GM18499 (cell line): Measurements from ENCODE around the gene EXOC1.
A peak's percentile ranks its signal among the peaks of the same experiment; 100 is the strongest.
"Not testable (repeated sequence)": the region's sequence is repeated elsewhere in the genome, so short reads cannot be mapped to it uniquely, and the experiment has no call there.

ENCODE experiments used
- ATAC-seq: cut with Tn5 transposase; IDR thresholded peaks from one replicate; pipeline ENCODE4 v1.9.1; 2021; ENCODE audit warnings: moderate number of reproducible peaks; ENCODE audit not compliant: insufficient read depth, unreplicated experiment

EXOC1 gene

GRCh38 chr4:55903577-55903976, 50.1 kb downstream of the EXOC1 start:
- ATAC-seq = no peak

DNA sequence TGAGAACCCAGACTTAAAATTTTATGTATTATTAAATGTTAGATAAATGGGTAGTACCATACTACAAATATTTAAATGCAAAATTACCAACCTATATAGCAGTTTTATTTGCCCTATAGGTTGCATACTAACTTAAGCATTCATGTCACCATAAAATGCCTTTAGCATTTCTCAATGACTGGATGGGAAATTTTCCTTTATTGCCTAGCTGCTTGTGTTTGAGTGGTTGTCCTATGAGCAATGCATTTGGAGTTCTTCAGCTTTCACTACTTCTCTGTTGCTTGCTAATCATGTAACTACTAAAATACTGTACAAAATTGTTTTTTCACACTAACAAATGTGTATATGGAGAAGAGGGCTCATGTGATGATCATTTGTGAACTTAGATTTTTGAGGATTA, 51.1 kb downstream of the EXOC1 start:
- no peak for ATAC-seq

DNA sequence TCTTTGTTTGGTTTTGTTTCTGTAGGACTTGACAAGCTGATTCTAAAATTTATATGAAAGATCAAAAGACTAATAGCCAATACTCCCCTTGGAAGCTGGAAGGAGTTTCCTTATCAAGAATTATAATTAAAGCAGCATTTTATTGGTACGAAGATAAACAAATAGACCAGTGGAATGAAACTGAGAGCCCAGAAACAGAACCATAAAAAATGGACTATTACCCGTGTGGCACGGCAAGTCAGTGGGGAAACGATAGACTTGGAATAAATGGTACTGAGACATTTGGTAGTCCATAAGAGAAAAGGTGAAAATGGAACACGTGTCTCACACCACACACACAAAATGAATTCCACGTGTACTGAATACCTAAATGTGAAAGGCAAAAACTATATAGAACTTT, 52.9 kb downstream of the EXOC1 start:
- ATAC-seq = no peak

DNA sequence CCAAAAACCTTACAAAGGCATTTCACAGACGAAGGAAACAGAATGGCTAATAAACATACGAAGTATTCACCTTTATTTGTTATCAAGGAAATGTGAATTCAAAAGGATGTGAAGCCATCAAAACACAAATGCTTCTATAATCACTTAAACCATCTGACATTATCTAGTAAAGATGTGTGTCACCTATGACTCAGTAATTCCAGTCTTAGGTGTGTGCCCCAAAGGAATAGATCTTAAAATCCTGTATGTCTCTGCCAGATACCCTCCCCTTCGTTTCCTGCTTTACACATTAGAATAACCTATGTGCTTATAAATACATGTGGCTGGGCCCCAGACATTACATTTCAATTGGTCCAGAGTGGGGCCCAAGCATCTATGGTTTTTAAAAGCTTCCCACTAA, 53.5 kb downstream of the EXOC1 start:
- no peak for ATAC-seq

DNA sequence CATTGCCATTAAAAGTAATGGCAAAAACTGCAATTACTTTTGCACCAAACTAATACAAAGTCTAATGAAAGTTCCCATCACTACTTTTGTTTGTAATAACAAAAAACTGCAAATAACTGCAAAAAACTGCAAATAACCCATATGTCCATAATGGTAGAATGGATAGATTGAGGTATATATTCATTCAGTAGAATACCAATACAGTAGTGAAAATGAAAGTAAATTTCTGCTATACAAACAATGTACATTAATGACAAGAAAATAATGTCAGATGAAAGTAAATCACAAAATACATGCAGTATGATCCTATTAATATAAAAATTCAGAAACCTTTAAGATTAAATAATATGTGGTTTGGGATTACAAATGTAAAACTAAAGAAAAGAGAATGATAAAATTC, 54.0 kb downstream of the EXOC1 start:
- no peak for ATAC-seq

- ATAC-seq = no peak
These were observed 56.7 kb downstream of the EXOC1 start for GRCh38 chr4:55910140-55910539.

GRCh38 chr4:55912249-55912648, 58.8 kb downstream of the EXOC1 start:
- ATAC-seq = no peak

DNA sequence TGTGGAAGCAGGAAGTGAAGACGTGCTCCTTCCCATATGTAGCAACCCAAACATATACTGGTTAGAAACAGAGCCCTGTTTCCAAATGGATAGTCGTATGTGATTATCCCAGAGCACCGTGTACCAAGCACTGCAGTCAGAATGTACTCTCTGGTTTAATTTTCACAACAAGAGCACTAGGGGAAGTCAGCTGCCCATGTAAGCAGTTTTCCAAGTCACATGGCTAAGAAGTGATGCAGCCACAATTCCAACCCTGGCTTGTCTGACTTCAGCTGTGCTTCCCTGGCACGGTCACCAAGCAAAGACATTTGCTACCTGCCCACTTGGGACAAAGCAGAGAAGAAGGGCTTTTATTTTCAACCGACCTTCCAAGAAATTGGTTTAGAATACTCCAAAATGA, 67.1 kb downstream of the EXOC1 start:
- no peak for ATAC-seq

- no peak for ATAC-seq
These were observed 67.6 kb downstream of the EXOC1 start for GRCh38 chr4:55921093-55921492.

GRCh38 chr4:55925241-55925640, 71.8 kb downstream of the EXOC1 start:
- ATAC-seq = no peak

DNA sequence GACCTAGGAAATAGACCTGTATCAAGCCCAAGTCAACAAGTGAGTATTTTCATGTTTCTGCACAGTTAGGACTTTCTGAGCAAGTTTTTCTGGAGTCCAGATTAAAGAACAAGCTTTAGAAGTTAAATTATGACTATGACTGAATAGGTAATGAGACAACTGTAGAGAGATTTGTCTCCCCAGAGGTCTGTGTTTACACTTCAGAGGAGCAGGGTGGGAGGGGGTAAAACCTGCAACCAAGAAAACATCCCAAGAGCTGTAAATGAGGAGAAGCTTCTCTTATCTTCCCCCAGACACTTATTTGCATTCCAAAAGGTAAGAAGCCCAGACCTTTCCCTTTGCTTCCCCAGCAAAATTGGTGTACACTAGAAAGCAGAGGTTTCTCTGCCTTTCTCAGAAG, 73.2 kb downstream of the EXOC1 start:
- no peak for ATAC-seq

DNA sequence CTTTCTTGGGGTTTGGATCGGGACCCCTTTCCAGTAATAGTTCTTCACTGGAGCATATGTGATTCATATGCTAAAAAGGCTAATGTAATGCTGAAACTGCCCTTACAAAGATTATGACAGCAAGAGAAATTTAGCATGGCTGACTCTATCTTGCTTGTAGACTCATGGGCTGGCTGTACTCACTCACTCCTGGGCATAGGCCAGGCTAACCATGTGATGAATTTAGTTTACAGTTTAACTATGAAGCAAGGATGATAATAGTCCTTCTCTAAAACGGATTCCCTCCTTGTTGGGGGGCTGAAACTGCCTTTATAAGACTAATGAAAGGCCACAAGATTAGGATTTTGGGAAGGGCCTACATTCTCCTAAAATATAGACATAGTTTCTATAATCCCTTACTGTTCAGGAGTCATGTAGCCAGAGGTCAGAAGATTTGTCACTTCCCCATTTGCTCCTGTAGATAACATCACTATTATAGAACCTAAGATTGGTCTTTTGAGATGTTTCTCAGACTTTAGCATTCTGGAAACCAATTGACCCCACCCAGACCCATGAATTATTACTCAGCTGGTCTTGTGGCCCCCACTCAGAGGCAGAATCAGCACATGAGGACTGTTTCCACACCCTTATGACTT, 74.5 kb downstream of the EXOC1 start:
- ATAC-seq = no peak

DNA sequence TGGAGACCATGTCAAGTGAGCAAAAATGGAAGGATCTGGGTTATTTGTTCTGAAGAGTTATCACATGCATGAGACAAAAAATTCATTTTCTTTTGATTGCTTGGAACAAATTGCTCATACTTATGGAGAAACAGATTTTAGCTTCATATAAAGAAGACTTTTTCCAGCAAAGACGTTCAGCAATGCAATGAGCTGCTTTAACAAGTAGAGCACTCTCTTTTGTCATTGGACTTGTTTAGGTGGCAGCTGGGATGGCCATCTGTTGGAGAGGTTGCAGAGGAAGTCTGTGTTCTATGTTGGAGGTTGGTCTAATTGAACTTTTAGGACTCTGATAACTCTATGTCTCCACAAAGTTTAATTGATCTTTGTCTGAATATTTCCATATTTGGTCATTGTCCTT, 75.4 kb downstream of the EXOC1 start:
- no peak for ATAC-seq

- ATAC-seq = no peak
These were observed 77.6 kb downstream of the EXOC1 start for GRCh38 chr4:55931043-55931442.

DNA sequence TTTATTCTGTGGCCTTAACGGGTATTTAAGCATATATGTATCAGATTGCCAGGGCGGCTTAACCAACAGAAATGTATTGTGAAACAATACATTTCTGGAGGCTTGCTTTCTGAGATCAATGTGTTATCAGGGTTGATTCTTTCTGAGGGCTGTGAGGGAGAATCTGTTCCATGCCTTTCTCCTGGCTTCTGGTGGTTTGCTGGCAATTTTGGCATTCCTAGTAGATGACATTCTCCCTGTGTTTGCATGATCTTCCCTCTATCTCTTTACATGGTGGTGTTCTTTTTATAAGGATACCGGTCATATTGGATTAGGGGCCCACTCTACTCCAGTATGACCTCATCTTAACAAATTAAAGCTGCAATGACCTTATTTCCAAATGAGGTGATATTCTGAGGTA, 78.4 kb downstream of the EXOC1 start:
- ATAC-seq = no peak

- ATAC-seq = no peak
These were observed 79.1 kb downstream of the EXOC1 start for GRCh38 chr4:55932511-55932910.

DNA sequence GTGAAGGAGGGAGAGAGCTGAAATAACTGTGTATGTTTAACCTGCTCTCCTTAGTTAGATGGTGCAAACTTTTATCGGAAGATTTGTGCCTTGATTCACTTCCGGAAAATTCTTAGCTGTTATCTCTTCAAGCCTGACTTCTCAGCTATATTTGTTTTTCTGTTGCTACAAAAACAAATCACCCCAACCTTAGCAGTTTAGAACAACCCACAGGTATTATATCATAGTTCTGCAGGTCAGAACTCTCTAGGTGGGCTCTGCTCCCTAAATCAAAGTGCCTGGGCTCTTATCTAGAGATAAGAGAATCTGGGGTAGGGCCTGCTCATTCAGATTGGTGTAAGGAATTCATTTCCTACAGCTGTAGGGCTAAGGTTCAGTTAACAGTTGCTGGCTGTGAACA, 80.2 kb downstream of the EXOC1 start:
- ATAC-seq = no peak

DNA sequence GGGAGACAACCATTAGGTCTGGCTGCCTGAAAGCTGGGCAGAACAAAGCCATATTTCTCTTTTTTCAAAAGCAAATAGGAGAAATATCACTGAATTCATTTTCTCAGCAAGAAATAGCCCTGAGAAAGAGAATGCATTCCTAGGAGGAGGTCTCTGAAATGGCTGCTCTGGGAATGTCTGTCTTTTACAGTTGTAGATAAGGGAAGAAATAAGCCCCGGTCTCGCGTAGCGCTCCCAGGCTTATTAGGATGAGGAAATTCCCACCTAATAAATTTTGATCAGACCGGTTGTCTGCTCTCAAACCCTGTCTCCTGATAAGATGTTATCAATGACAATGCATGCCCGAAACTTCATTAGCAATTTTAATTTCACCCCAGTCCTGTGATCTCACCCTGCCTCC, 82.5 kb downstream of the EXOC1 start:
- not testable (repeated sequence) for ATAC-seq

- ATAC-seq = no peak
These were observed 85.0 kb downstream of the EXOC1 start for GRCh38 chr4:55938481-55938880.

DNA sequence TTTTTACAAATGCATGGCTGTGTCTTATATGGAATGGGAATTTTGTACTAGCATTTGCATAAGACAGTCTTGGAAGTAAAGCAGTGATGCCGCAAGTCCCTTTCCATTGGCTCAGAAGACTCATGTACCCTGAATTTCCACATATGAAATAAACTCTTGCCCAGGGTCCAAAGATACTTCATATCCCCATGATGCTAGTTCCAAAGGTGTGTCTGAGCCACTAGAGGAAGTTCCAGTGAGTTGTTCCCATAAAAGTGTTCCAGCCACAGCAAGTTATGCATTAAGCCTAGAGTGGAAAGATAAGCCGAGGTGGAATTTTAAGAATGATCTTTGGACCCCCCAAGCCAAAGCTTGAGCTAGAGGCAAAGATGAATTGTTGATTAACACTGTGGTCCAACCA, 86.0 kb downstream of the EXOC1 start:
- no peak for ATAC-seq

- ATAC-seq = no peak
These were observed 88.5 kb downstream of the EXOC1 start for GRCh38 chr4:55941881-55942396.

- peak; percentile 51 for ATAC-seq
These were observed 93.9 kb downstream of the EXOC1 start for GRCh38 chr4:55947254-55947882.
